ENCODE measurements around the gene ILF2. TPM values are rescaled to one million over a fixed set of nuclear protein-coding genes. Genes with fewer than 3 reads are reported as not detected.
"Not testable (repeated sequence)": the region's sequence is repeated elsewhere in the genome, so short reads cannot be mapped to it uniquely, and the experiment has no call there.

Gene ILF2
- total RNA-seq (2021; ENCODE audit: unreplicated experiment) = 221 TPM
- polyA plus RNA-seq (2012; ENCODE audit: insufficient read length) = 155 TPM
- percentile 97 among the genes with signal in this experiment for Bru-seq, nascent RNA
- percentile 97 among the genes with signal in this experiment for BruChase-seq, experiment 1, labeled RNA remaining after a 2-hour chase
- BruChase-seq, experiment 2, labeled RNA remaining after a 6-hour chase = percentile 99 among the genes with signal in this experiment
- long read RNA-seq, transcript ILF2-201 (14 exons, 1,659 nt) = major isoform, 237 of 277 reads
- long read RNA-seq, partial matches to known transcripts = 21 of 277 reads
- long read RNA-seq, other reads (novel, unspliced or antisense) = 19 of 277 reads

DNA sequence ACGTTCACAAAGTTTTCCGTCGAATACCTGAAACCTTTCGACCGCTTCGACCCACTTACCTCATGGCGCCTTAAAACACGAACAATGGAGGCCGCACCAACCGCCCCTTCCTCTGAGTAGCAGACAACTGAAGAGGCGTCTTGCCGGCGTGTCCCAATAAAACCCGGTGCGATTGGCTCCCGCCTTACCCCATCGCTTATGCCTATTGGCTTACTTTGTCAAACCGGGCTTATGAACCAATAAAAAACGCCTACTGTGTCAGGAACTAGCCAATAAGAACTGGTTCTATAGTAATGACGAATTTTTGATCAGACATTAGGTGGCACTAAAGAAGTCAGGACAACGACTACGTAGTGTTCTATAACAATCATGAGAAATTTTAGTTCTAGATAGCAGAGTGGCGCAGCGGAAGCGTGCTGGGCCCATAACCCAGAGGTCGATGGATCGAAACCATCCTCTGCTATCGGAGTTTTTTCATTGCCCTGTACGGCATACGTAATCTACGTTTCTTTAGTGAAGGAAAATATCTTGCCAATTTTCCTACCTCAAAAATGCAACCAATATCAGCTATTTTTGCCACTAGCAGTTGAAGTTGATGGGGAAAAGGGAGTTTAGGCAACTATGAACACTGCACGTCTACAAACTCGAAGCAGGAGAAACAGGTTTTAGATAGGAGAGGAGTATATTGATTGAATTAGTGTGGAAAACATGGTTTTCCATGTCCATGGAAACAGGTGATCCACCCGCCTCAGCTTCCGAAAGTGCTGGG lies at the start of gene ILF2:
Gene ILF2 (minus strand): TSS at position 135 of the 769 bp plus-strand sequence. CDS start 71 bp downstream, at position 64.
- POLR2A ChIA-PET = interaction anchor here (0.8 kb wide), 1 partner anchor 319 kb away, joined by 3 read pairs; no protein-coding TSS in a partner anchor
- in situ Hi-C loops (cut with HindIII; ENCODE audit: low pct_unique_long_range_greater_than_20kb, low sequenced_read_pairs) (no loop called here), intact Hi-C loops (cut with micrococcal nuclease; ENCODE audit: unreplicated experiment) (no loop called here)
- no peaks in the 10 kb centered on the region for H3K27me3 ChIP-seq (ENCODE audit: control insufficient read depth, insufficient read depth, low read length)
- BruUV-seq (replicated peaks) = no TSS peak
- H3K27ac ChIP-seq (ENCODE audit: low read length) = peak within 1 kb of the TSS; percentile 94
- DNase-seq (ENCODE audit: low read depth, low spot score) (peak; percentile 100), ATAC-seq (peak; percentile 94)
- TF ChIP-seq CTCF (IDR thresholded peaks at IDR 0.05) (peak; percentile 25; the same call in 1 of the 2 replicates), SIN3A (IDR thresholded peaks at IDR 0.05; ENCODE audit: borderline replicate concordance, insufficient read depth, low read depth, low read length) (no peak), TCF7L2 (IDR thresholded peaks at IDR 0.05; ENCODE audit: low read depth, low read length) (peak; percentile 66), POLR2AphosphoS5 (IDR thresholded peaks at IDR 0.05; ENCODE audit: low read depth, low read length) (peak; percentile 93)
- TF ChIP-seq, protein P1, sequence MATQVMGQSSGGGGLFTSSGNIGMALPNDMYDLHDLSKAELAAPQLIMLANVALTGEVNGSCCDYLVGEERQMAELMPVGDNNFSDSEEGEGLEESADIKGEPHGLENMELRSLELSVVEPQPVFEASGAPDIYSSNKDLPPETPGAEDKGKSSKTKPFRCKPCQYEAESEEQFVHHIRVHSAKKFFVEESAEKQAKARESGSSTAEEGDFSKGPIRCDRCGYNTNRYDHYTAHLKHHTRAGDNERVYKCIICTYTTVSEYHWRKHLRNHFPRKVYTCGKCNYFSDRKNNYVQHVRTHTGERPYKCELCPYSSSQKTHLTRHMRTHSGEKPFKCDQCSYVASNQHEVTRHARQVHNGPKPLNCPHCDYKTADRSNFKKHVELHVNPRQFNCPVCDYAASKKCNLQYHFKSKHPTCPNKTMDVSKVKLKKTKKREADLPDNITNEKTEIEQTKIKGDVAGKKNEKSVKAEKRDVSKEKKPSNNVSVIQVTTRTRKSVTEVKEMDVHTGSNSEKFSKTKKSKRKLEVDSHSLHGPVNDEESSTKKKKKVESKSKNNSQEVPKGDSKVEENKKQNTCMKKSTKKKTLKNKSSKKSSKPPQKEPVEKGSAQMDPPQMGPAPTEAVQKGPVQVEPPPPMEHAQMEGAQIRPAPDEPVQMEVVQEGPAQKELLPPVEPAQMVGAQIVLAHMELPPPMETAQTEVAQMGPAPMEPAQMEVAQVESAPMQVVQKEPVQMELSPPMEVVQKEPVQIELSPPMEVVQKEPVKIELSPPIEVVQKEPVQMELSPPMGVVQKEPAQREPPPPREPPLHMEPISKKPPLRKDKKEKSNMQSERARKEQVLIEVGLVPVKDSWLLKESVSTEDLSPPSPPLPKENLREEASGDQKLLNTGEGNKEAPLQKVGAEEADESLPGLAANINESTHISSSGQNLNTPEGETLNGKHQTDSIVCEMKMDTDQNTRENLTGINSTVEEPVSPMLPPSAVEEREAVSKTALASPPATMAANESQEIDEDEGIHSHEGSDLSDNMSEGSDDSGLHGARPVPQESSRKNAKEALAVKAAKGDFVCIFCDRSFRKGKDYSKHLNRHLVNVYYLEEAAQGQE (IDR thresholded peaks at IDR 0.05; ENCODE audit: insufficient read depth in 1 of 2, low read depth in 2 of 2, low read length in 1 of 2) = no peak
- H3K36me3 ChIP-seq (ENCODE audit: control insufficient read depth, insufficient read depth, low read length) = peaks cover 17% of the 10 kb centered on the region
- H3K9me3 ChIP-seq (ENCODE audit: control insufficient read depth, insufficient read depth, low read depth, low read length) = no peaks in the 10 kb centered on the region
- peaks cover 14% of the 10 kb centered on the region; the same call in 1 of the 2 replicates for H3K4me1 ChIP-seq (ENCODE audit: control insufficient read depth, insufficient read depth, low read length)
- CTCF ChIA-PET = interaction anchor here (0.6 to 1.5 kb wide), 2 partner anchors 99 to 150 kb away, joined by 3 to 14 read pairs; no protein-coding TSS in a partner anchor
- H3K4me3 ChIP-seq (ENCODE audit: low read depth in 2 of 2, low read length in 2 of 2) = peak within 1 kb of the TSS; percentile 85 to 96

- TF ChIP-seq, protein P1 (IDR thresholded peaks at IDR 0.05; ENCODE audit: insufficient read depth in 1 of 2, low read depth in 2 of 2, low read length in 1 of 2) = no peak
- TF ChIP-seq POLR2AphosphoS5 (IDR thresholded peaks at IDR 0.05; ENCODE audit: low read depth, low read length) (no peak), SIN3A (IDR thresholded peaks at IDR 0.05; ENCODE audit: borderline replicate concordance, insufficient read depth, low read depth, low read length) (no peak), CTCF (IDR thresholded peaks at IDR 0.05) (no peak)
- Histone ChIP-seq H3K27ac (ENCODE audit: low read length) (no peak overlapping the region), H3K27me3 (ENCODE audit: control insufficient read depth, insufficient read depth, low read length) (no peaks in the 10 kb centered on the region), H3K4me3 (ENCODE audit: low read depth in 2 of 2, low read length in 2 of 2) (no peak overlapping the region), H3K36me3 (ENCODE audit: control insufficient read depth, insufficient read depth, low read length) (no peaks in the 10 kb centered on the region), H3K9me3 (ENCODE audit: control insufficient read depth, insufficient read depth, low read depth, low read length) (no peaks in the 10 kb centered on the region), H3K4me1 (ENCODE audit: control insufficient read depth, insufficient read depth, low read length) (no peaks in the 10 kb centered on the region)
- intact Hi-C loops (cut with micrococcal nuclease; ENCODE audit: unreplicated experiment) (no loop called here), in situ Hi-C loops (cut with HindIII; ENCODE audit: low pct_unique_long_range_greater_than_20kb, low sequenced_read_pairs) (no loop called here)
- POLR2A ChIA-PET = no interaction called here
- DNase-seq (ENCODE audit: low read depth, low spot score) (no peak), ATAC-seq (no peak)
- CTCF ChIA-PET = no interaction called here
- no TSS peak for BruUV-seq (replicated peaks)
Observed at GRCh38 chr1:153717330-153717729, 46.5 kb upstream of the ILF2 start.

DNA sequence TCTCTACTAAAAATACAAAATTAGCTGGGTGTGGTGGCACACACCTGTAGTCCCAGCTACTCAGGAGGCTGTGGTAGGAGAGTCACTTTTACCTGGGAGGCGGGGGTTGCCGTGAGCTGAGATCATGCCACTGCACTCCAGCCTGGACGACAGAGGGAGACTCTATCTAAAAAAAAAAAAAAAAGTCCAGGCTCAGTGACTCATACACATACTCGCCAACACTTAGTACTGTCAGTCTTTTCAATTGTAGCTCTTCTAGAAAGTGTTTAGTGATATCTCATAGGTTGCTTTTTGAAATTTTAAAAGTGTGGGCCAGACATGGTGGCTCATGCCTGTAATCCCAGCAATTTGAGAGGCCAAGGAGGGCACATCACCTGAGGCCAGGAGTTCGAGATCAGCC lies 45.4 kb upstream of the ILF2 start:
- CTCF ChIA-PET = interaction anchor here (0.7 kb wide), 1 partner anchor 452 kb away, joined by 4 read pairs; no protein-coding TSS in a partner anchor
- ATAC-seq; H3K9me3 ChIP-seq (ENCODE audit: control insufficient read depth, insufficient read depth, low read depth, low read length); POLR2A ChIA-PET; DNase-seq (ENCODE audit: low read depth, low spot score); H3K4me1 ChIP-seq (ENCODE audit: control insufficient read depth, insufficient read depth, low read length); H3K36me3 ChIP-seq (ENCODE audit: control insufficient read depth, insufficient read depth, low read length); BruUV-seq (replicated peaks); in situ Hi-C loops (cut with HindIII; ENCODE audit: low pct_unique_long_range_greater_than_20kb, low sequenced_read_pairs); H3K4me3 ChIP-seq (ENCODE audit: low read depth in 2 of 2, low read length in 2 of 2); H3K27me3 ChIP-seq (ENCODE audit: control insufficient read depth, insufficient read depth, low read length); H3K27ac ChIP-seq (ENCODE audit: low read length); intact Hi-C loops (cut with micrococcal nuclease; ENCODE audit: unreplicated experiment): not testable (repeated sequence)

Measured in Panc1 (cell line).